Peyer's patch (tissue), 4 donors: Measurements from ENCODE around the gene ACADS.

Experiments used
- CTCF ChIP-seq, 6 experiments: fragments of 450-650 bp in 4 of 6; fragments of 200-600 bp in 2 of 6; sonication (generic) in 1 of 6; IDR thresholded peaks; one replicate each; pipeline ENCODE4 v1.5.1; 2017 to 2019; ENCODE audit warnings: antibody characterized with exemption in 6 of 6, mild to moderate bottlenecking in 3 of 6, moderate library complexity in 1 of 6
- POLR2A ChIP-seq, 2 donors: fragments of 450-650 bp; IDR thresholded peaks; one replicate each; pipeline ENCODE4 v1.5.1; 2017; ENCODE audit warnings: antibody characterized with exemption in 2 of 2, mild to moderate bottlenecking in 2 of 2, moderate library complexity in 2 of 2

- TF ChIP-seq POLR2A (IDR thresholded peaks at IDR 0.05) (no peak), CTCF (IDR thresholded peaks at IDR 0.05) (no peak)
These were observed 20.0 kb upstream of the ACADS start for GRCh38 chr12:120705618-120706017.
